IPS-20b (cell line): ENCODE data around the gene ADARB2.
A peak's percentile ranks its signal among the peaks of the same experiment; 100 is the strongest.

Source experiments
- H3K27ac ChIP-seq: one replicate; pipeline ENCODE4 v1.5.1; 2013; ENCODE audit warnings: low read length
- H3K27me3 ChIP-seq: 2 replicates; pipeline ENCODE4 v1.6.1; 2013; ENCODE audit warnings: mild to moderate bottlenecking, low read length, inconsistent platforms; ENCODE audit not compliant: insufficient read depth
- H3K36me3 ChIP-seq: 2 replicates; pipeline ENCODE4 v1.6.1; 2013; ENCODE audit warnings: low read depth, mild to moderate bottlenecking, inconsistent platforms, low read length, moderate library complexity; ENCODE audit not compliant: insufficient read depth
- H3K4me1 ChIP-seq: 2 replicates; pipeline ENCODE4 v1.6.1; 2013; ENCODE audit warnings: mild to moderate bottlenecking, control low read depth, inconsistent platforms, low read length, moderate library complexity; ENCODE audit not compliant: insufficient read depth
- H3K4me3 ChIP-seq: 2 replicates; pipeline ENCODE4 v1.5.1; 2013; ENCODE audit warnings: mild to moderate bottlenecking, low read length, inconsistent platforms
- H3K9ac ChIP-seq: 2 replicates; pipeline ENCODE4 v1.6.1; 2013; ENCODE audit warnings: low read depth, mild to moderate bottlenecking, inconsistent platforms, low read length, moderate library complexity
- H3K9me3 ChIP-seq: 2 replicates; pipeline ENCODE4 v1.6.1; 2013; ENCODE audit warnings: mild to moderate bottlenecking, low read depth, low read length, inconsistent platforms; ENCODE audit not compliant: insufficient read depth

The ADARB2 gene

GRCh38 chr10:1735562-1735961, 1.8 kb downstream of the ADARB2 start:
- Histone ChIP-seq H3K9me3 (no peaks in the 10 kb centered on the region), H3K9ac (no peak overlapping the region), H3K27me3 (peaks cover 64% of the 10 kb centered on the region), H3K27ac (no peak overlapping the region), H3K4me1 (peaks cover 17% of the 10 kb centered on the region; the same call in 1 of the 2 replicates), H3K4me3 (peak overlapping the region; percentile 76; the same call in 1 of the 2 replicates), H3K36me3 (no peaks in the 10 kb centered on the region)

- Histone ChIP-seq H3K4me3 (no peak overlapping the region), H3K36me3 (no peaks in the 10 kb centered on the region), H3K27me3 (peaks cover 52% of the 10 kb centered on the region), H3K9ac (no peak overlapping the region), H3K9me3 (no peaks in the 10 kb centered on the region), H3K4me1 (peaks cover 17% of the 10 kb centered on the region; the same call in 1 of the 2 replicates), H3K27ac (no peak overlapping the region)
Measured at GRCh38 chr10:1734288-1734687, 3.0 kb downstream of the ADARB2 start.

- no peak overlapping the region for H3K4me3 ChIP-seq
- H3K27ac ChIP-seq: no peak overlapping the region
- H3K36me3 ChIP-seq: no peaks in the 10 kb centered on the region
- H3K4me1 ChIP-seq: peaks cover 17% of the 10 kb centered on the region; the same call in 1 of the 2 replicates
- no peaks in the 10 kb centered on the region for H3K9me3 ChIP-seq
- H3K27me3 ChIP-seq: peaks cover 46% of the 10 kb centered on the region
- H3K9ac ChIP-seq: no peak overlapping the region
Measured at GRCh38 chr10:1733720-1734119, 3.6 kb downstream of the ADARB2 start.

GRCh38 chr10:1732564-1732996, 4.7 kb downstream of the ADARB2 start:
- Histone ChIP-seq H3K4me3 (no peak overlapping the region), H3K36me3 (no peaks in the 10 kb centered on the region), H3K27ac (no peak overlapping the region), H3K27me3 (peaks cover 35% of the 10 kb centered on the region), H3K9me3 (no peaks in the 10 kb centered on the region), H3K4me1 (peaks cover 14% of the 10 kb centered on the region; the same call in 1 of the 2 replicates), H3K9ac (no peak overlapping the region)

GRCh38 chr10:1731592-1731991, 5.7 kb downstream of the ADARB2 start:
- peaks cover 27% of the 10 kb centered on the region for H3K27me3 ChIP-seq
- H3K36me3 ChIP-seq: no peaks in the 10 kb centered on the region
- peaks cover 14% of the 10 kb centered on the region; the same call in 1 of the 2 replicates for H3K4me1 ChIP-seq
- no peaks in the 10 kb centered on the region for H3K9me3 ChIP-seq
- no peak overlapping the region for H3K9ac ChIP-seq
- H3K4me3 ChIP-seq: no peak overlapping the region
- no peak overlapping the region for H3K27ac ChIP-seq

- peaks cover 9% of the 10 kb centered on the region for H3K27me3 ChIP-seq
- H3K9ac ChIP-seq: no peak overlapping the region
- no peak overlapping the region for H3K27ac ChIP-seq
Measured at GRCh38 chr10:1729751-1730150, 7.6 kb downstream of the ADARB2 start.

GRCh38 chr10:1726861-1727260, 10.5 kb downstream of the ADARB2 start:
- Histone ChIP-seq H3K4me1 (peaks cover 11% of the 10 kb centered on the region; the same call in 1 of the 2 replicates), H3K4me3 (no peak overlapping the region), H3K27ac (no peak overlapping the region), H3K9me3 (no peaks in the 10 kb centered on the region), H3K36me3 (no peaks in the 10 kb centered on the region), H3K9ac (no peak overlapping the region), H3K27me3 (no peaks in the 10 kb centered on the region)

More at GRCh38 chr10:1729751-1730150, 7.6 kb downstream of the ADARB2 start:
- Histone ChIP-seq H3K36me3 (no peaks in the 10 kb centered on the region), H3K9me3 (no peaks in the 10 kb centered on the region), H3K4me3 (no peak overlapping the region), H3K4me1 (peaks cover 11% of the 10 kb centered on the region; the same call in 1 of the 2 replicates)

- H3K9ac ChIP-seq: no peak overlapping the region
- no peaks in the 10 kb centered on the region for H3K27me3 ChIP-seq
- no peak overlapping the region for H3K4me3 ChIP-seq
- no peaks in the 10 kb centered on the region for H3K4me1 ChIP-seq
- no peak overlapping the region for H3K27ac ChIP-seq
- H3K9me3 ChIP-seq: no peaks in the 10 kb centered on the region
- H3K36me3 ChIP-seq: no peaks in the 10 kb centered on the region
Measured at GRCh38 chr10:1724921-1725488, 12.3 kb downstream of the ADARB2 start.

GRCh38 chr10:1716839-1717238, 20.5 kb downstream of the ADARB2 start:
- no peaks in the 10 kb centered on the region for H3K9me3 ChIP-seq
- no peaks in the 10 kb centered on the region for H3K36me3 ChIP-seq
- H3K27ac ChIP-seq: no peak overlapping the region

GRCh38 chr10:1715821-1716220, 21.5 kb downstream of the ADARB2 start:
- Histone ChIP-seq H3K27me3 (no peaks in the 10 kb centered on the region), H3K9ac (no peak overlapping the region), H3K9me3 (no peaks in the 10 kb centered on the region), H3K4me3 (peak overlapping the region; percentile 12; the same call in 1 of the 2 replicates), H3K27ac (no peak overlapping the region), H3K36me3 (no peaks in the 10 kb centered on the region), H3K4me1 (peaks cover 15% of the 10 kb centered on the region; the same call in 1 of the 2 replicates)

More at GRCh38 chr10:1716839-1717238, 20.5 kb downstream of the ADARB2 start:
- Histone ChIP-seq H3K4me3 (no peak overlapping the region), H3K9ac (no peak overlapping the region), H3K4me1 (peaks cover 15% of the 10 kb centered on the region; the same call in 1 of the 2 replicates), H3K27me3 (no peaks in the 10 kb centered on the region)

GRCh38 chr10:1712944-1713671, 24.2 kb downstream of the ADARB2 start:
- H3K4me1 ChIP-seq: peaks cover 15% of the 10 kb centered on the region; the same call in 1 of the 2 replicates
- H3K27me3 ChIP-seq: no peaks in the 10 kb centered on the region
- H3K9me3 ChIP-seq: no peaks in the 10 kb centered on the region

GRCh38 chr10:1712314-1712713, 25.0 kb downstream of the ADARB2 start:
- Histone ChIP-seq H3K9me3 (no peaks in the 10 kb centered on the region), H3K4me3 (no peak overlapping the region), H3K4me1 (peaks cover 14% of the 10 kb centered on the region; the same call in 1 of the 2 replicates), H3K9ac (no peak overlapping the region), H3K27me3 (no peaks in the 10 kb centered on the region), H3K27ac (no peak overlapping the region), H3K36me3 (no peaks in the 10 kb centered on the region)

More at GRCh38 chr10:1712944-1713671, 24.2 kb downstream of the ADARB2 start:
- no peaks in the 10 kb centered on the region for H3K36me3 ChIP-seq
- no peak overlapping the region for H3K9ac ChIP-seq
- H3K27ac ChIP-seq: no peak overlapping the region
- H3K4me3 ChIP-seq: no peak overlapping the region
